SH-SY5Y (cell line): ENCODE results near the gene PTPDC1.

Experiments
- GATA2 ChIP-seq: IDR thresholded peaks from 2 replicates; pipeline ENCODE4 v1.6.1; 2011; ENCODE audit warnings: mild to moderate bottlenecking, low read depth, low read length
- GATA3 ChIP-seq: IDR thresholded peaks from 2 replicates; pipeline ENCODE4 v1.6.1; 2011; ENCODE audit warnings: low read depth, mild to moderate bottlenecking, low read length, moderate library complexity

Gene PTPDC1

DNA sequence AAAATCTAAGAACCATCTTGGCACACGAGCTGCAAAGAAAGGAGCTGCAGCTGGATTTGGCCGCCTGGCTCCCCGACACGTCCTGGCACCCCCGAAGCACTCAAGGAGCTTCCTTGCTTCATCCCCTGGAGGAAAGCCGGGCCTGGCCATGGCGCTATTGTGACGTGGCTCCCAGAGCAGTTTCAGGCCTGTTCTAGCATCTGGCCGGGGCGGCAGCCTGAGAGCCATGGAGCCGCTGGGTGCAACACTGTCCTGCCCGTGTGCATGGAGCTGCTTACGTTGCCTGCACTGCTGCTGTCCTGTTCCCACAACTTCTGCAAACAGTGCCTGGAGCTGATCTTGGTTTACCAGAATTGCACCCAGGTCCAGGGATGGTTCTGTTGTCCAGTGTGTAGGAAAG is 63.5 kb downstream of the PTPDC1 start:
- TF ChIP-seq GATA3: no peak
- TF ChIP-seq GATA2: no peak

GRCh38 chr9:94148419-94148818 is 64.2 kb downstream of the PTPDC1 start:
- TF ChIP-seq GATA2 (no peak), GATA3 (no peak)

DNA sequence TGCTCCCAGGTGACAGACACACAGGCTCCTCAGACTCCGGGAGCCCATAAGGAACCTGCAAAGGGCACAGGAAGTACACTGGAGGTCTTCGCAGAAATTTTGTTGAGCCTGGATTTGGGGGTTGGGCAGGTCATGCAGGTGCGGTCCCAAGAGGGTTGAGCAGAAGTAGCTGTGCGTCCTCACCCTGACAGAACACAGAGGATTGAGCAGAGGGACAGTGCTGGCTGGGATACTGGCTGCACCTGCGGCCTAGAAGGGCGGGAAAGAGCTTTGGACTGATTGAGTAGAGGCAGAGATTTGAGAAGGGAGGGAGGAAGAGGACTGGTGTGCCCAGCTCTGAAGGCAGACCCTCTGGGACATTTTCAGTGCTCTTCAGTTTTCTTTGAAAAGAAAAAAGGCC is 65.4 kb downstream of the PTPDC1 start:
- no peak for TF ChIP-seq GATA3
- TF ChIP-seq GATA2: no peak

DNA sequence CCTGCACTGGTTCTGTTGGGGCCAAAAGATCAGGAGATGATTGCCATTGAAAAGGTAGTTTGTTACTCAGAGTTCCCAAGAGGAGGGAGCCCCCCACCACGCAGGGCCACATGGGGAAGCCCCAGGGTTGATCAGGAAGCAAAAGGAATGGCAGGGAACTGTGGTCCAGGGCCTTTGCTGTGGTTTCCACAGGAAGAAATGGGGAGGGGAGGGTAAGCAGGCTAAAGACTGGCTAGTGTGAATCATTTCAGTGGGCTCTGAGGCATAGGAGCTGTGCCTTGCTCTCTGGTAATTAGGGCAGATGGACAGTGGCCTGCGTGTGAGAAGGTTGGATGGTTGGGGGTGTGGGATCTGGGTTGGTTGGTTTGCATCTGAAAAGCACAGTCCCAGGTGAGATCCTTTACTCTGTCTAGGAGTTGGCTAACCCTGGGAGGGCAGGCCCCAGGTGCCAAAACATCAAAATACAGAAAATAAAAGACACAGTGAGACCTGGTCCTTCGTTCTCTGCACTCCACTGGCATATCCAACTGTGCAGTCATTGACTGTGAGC is 66.1 kb downstream of the PTPDC1 start:
- TF ChIP-seq GATA2: no peak
- no peak for TF ChIP-seq GATA3

- TF ChIP-seq GATA2 (no peak), GATA3 (no peak)
Observed at GRCh38 chr9:94150890-94151650, 66.8 kb downstream of the PTPDC1 start.

DNA sequence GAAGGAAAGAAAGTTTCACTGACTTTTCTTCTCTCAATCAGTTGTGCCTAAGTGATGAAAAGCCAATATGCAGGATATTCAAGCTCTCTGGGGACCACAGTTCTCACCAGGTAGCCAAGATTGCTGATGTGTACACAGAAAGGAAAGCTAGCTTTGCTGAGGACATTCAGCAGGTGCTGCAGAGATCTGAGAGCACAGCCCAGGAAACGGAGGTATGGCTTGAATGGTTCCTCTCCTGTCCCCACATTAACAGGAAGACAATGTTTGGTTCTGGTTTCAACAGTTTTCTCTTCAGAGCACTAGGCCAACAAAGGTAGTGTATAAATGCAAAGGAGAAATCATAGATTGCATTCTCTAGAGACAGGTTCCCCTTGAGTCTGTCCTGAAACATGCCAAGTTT is 69.6 kb downstream of the PTPDC1 start:
- TF ChIP-seq GATA3 (no peak), GATA2 (no peak)

- TF ChIP-seq GATA3 (no peak), GATA2 (no peak)
Observed at GRCh38 chr9:94156348-94157049, 72.2 kb downstream of the PTPDC1 start.

GRCh38 chr9:94157050-94157801 is 73.0 kb downstream of the PTPDC1 start:
- TF ChIP-seq GATA2 (no peak), GATA3 (no peak)
